HL-60 (cell line): ENCODE data around the gene PLAAT3.

ENCODE experiments used
- CTCF ChIP-seq: IDR thresholded peaks from one replicate; pipeline ENCODE4 v1.5.1; 2011; ENCODE audit warnings: low read length, control low read depth, inconsistent platforms; ENCODE audit not compliant: insufficient read depth
- SPI1 ChIP-seq: IDR thresholded peaks from 2 replicates; pipeline ENCODE4 v1.6.1; 2012; ENCODE audit warnings: low read depth, mild to moderate bottlenecking, borderline replicate concordance
- TF ChIP-seq, protein P1 (sequence below): IDR thresholded peaks from 2 replicates; pipeline ENCODE4 v1.6.1; 2012; ENCODE audit warnings: low read depth; ENCODE audit not compliant: insufficient replicate concordance

DNA sequence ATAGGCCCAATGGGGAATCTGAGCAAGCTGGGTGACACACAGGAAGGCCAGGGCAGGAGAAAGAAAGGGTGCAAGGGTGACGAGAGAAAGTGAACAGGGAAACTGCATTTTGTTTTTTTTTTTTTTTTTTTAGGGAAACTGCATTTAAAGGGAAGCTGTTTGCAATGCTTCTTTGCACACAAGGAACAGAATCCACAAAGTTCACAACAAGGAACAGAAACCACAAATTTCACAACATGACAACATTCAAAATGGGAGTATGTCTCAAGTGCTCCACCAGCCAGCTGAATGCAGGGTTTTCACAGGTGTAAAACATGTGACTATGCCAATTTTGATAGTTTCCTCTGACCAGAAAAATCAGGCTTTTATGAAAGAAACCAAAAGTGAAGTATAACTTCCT, 6.8 kb upstream of the PLAAT3 start:
- TF ChIP-seq, protein P1, sequence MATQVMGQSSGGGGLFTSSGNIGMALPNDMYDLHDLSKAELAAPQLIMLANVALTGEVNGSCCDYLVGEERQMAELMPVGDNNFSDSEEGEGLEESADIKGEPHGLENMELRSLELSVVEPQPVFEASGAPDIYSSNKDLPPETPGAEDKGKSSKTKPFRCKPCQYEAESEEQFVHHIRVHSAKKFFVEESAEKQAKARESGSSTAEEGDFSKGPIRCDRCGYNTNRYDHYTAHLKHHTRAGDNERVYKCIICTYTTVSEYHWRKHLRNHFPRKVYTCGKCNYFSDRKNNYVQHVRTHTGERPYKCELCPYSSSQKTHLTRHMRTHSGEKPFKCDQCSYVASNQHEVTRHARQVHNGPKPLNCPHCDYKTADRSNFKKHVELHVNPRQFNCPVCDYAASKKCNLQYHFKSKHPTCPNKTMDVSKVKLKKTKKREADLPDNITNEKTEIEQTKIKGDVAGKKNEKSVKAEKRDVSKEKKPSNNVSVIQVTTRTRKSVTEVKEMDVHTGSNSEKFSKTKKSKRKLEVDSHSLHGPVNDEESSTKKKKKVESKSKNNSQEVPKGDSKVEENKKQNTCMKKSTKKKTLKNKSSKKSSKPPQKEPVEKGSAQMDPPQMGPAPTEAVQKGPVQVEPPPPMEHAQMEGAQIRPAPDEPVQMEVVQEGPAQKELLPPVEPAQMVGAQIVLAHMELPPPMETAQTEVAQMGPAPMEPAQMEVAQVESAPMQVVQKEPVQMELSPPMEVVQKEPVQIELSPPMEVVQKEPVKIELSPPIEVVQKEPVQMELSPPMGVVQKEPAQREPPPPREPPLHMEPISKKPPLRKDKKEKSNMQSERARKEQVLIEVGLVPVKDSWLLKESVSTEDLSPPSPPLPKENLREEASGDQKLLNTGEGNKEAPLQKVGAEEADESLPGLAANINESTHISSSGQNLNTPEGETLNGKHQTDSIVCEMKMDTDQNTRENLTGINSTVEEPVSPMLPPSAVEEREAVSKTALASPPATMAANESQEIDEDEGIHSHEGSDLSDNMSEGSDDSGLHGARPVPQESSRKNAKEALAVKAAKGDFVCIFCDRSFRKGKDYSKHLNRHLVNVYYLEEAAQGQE: no peak
- no peak for TF ChIP-seq CTCF
- peak; percentile 15; the same call in 1 of the 2 replicates for TF ChIP-seq SPI1
